HG02943 (cell line): Measurements from ENCODE around the gene FAM83F.
"Not testable (repeated sequence)": the region's sequence is repeated elsewhere in the genome, so short reads cannot be mapped to it uniquely, and the experiment has no call there.

Experiments
- ATAC-seq: cut with Tn5 transposase; IDR thresholded peaks from one replicate; pipeline ENCODE4 v1.9.1; 2021; ENCODE audit warnings: mild to moderate bottlenecking, low read depth, moderate library complexity; ENCODE audit not compliant: unreplicated experiment

FAM83F gene

GRCh38 chr22:40009951-40010671 lies 15.4 kb downstream of the FAM83F start:
- ATAC-seq: no peak

DNA sequence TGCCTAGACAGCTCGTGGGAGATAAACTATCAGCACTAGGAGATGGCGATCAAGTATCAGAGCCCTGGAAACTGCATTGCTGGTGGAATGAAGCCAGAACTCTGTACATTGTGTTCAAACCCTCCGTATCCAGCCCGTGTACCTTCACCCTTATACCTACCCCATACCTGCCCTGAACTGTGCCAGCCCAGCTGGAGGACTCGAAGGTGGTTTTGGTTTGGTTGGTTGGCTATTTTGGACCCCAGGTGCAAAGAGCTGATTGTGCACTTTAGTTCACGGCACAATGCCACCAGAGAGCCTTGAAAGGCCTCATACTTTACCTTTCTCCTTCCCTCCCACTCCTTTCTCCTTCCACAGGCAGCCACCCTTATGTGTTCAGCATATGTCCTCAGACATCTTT lies 16.0 kb downstream of the FAM83F start:
- ATAC-seq: no peak

DNA sequence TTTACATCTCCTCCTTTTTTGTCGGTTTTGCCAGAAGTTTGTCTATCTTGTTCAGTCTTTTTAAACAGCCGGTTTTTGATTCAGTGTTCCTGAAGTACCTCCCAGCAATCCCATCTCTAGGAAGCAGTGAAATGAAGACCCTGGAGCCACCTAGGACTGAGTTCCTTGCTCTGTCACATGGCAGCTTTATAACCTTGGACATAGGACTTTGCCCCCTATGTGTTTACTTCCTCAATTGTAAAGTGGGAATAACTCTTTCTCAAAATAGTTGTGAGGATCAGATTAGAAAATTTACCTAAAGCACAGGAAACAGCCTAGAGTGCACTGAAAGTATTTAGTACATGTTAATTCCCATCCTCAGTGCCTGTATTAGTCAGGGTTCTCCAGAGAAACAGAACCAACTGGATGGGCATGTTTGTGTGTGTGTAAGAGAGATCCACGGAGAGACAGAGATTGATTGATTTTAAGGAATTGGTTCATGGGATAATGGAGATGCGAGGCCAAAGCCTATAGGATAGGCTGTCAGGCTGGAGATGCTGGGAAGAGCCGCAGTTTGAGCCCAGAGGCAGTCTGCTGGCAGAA lies 20.0 kb downstream of the FAM83F start:
- no peak for ATAC-seq

DNA sequence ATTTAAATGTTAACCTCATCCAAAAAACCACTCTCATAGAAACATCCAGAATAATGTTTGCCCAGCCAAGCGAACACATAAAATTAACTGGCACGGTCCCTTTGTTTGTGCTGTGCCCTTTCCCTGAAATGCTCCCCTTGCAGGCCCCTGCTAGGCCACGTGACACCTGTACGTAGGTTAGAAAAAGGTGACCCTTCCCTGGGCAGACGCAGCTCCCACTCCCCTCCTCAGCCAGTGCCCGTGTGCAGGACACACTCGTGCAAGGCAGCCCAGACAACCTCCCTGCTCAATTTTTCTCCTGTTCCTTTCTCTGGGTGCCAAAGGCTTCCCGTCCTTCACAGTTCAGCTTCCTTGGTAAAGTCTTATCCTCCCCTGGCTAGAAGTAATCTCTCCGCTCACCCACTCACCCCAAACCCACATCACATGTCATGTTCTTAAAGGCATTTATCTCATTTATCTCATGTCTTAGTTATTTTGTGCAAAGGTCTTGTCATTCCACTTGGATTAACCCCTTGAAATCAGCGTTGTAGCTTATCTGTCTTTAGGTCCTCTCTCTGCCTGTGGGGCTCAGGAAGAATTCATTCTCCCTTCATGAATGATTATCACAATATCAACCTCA lies 20.7 kb downstream of the FAM83F start:
- no peak for ATAC-seq

DNA sequence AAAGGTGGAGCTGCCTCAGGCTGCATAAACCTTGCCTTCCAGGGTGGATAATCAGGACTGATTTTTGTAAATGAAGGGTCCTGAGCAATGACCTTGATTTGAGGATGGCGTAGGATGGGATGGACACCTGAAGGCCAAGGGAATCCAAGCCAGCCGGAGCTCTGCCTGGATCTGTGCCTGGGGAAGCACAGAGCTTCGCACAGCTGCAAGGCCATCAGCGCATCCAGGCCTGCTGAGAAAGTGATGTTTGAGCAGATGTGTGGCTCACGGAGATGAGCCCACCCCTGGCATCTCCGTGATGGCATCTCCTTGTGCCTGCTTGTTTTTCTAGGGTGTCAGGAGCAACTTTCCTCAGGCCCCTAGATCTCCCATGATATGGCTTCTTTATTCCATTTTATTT lies 23.3 kb downstream of the FAM83F start:
- no peak for ATAC-seq

DNA sequence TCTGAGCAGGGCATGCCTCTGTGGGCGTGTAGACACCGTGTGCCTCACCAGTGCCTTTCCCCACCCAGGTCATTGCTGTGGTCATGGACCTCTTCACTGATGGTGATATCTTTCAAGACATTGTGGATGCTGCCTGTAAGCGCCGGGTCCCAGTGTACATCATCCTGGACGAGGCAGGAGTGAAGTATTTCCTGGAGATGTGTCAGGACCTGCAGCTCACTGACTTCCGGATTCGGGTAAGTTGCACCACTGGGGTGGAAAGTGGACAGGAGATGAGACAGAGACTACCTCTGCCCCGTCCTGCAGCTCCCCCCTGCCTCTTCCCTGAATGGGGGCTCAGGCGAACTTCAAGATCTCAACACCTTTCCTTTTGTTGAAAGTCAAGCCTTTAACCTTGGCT lies 24.3 kb downstream of the FAM83F start:
- ATAC-seq: no peak

DNA sequence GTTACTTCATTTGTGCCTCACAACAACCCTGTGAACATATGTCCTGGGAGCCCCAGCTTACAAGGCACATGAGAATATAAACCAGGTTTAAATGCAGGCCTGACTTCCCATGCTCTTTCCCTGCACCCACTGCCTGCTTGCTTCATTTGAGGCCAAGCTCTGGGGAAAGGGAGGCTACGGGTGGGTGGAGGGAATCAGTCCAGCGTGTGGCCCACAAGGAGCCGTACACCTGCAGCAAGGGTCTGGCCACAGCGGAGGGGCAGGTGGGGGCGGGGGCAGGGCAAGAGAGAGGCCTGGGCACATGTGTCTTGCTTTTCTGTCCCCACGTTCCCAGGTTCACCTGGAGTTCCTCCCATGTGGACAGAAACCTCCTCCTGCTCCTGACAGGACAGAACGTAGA lies 26.2 kb downstream of the FAM83F start:
- ATAC-seq: no peak

GRCh38 chr22:40021401-40022000 lies 26.7 kb downstream of the FAM83F start:
- no peak for ATAC-seq

DNA sequence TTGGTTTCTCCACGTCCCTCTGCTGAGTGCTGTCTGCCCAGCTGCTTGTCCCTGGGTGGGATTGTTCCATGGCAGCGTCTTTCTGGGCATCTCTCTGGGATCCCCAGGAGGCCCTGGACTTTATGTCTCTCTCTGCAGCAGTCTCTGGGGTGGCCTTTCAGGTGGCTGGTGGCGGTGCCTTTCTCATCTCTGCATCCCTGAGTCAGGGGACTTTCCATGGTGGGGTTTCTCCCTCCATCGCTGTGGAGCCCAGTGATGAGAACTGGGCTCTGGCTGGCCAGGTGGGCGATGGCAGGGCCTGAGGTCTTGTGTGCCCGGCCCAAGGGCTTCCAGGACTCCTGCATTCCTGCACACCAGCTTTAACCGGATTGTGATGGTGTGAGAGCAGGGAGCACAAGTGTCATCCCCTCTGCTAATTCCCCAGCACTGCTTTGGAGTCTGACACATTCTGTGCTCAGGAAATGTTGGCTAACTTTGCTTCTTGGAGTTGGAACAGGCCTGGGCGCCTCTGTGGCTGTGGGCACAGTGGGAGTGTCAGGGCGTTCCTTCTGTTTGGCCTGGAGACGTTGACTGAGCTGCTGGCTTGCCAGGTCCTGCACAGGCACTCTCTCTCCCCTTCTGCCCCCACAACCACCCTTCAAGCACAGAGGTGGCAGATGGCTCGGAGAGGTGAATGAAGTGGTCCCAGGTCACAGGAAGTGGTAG lies 27.9 kb downstream of the FAM83F start:
- ATAC-seq: no peak

DNA sequence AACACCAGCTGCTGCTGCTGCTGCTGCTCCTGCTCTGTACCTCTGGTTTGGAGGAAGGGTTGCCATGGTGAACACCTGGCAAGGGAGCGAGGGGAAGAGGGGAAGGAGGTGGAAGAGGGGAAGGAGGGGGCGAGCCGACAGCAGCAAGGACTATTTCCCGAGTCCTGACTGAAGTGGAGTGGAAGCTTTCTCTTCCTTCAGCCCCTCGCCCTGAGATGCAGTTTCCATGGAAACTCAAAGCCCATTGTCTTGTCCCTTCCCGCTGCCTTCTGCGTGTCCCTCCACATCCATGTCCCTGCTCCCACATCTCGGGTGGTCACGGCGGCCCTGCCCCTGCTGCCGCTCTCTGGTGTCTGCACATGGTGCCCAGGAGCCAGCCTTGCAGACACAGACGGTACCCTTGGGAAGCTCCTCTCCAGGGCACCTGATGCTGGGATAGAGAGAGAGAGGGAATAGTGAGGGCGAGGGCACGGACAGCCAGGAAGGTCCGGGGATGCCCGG lies 28.6 kb downstream of the FAM83F start:
- ATAC-seq: no peak

- ATAC-seq: no peak
Measured at GRCh38 chr22:40024201-40025061, 29.7 kb downstream of the FAM83F start.

GRCh38 chr22:40025062-40025379 lies 30.3 kb downstream of the FAM83F start:
- not testable (repeated sequence) for ATAC-seq

- ATAC-seq: no peak
Measured at GRCh38 chr22:40025856-40026255, 31.1 kb downstream of the FAM83F start.

DNA sequence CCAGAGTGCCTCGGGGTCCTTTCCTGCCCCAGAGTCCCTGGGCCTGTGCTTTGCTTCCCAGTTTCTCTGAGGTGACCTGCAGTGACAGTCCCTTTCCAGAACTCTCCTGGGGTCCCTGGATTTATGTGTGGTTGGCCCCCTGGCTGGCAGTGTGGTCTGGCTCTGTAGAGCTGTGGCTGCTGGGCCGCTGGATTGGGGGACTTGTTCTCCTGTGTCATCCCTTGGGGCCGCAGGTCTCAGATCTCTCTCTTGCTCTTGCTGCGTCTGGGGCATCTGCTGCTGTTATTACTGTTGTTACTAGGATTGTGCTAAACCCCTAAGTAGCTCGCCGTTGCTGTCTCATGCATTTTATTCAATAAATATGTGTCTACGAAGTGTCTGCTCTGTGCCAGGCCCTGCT lies 31.9 kb downstream of the FAM83F start:
- no peak for ATAC-seq

DNA sequence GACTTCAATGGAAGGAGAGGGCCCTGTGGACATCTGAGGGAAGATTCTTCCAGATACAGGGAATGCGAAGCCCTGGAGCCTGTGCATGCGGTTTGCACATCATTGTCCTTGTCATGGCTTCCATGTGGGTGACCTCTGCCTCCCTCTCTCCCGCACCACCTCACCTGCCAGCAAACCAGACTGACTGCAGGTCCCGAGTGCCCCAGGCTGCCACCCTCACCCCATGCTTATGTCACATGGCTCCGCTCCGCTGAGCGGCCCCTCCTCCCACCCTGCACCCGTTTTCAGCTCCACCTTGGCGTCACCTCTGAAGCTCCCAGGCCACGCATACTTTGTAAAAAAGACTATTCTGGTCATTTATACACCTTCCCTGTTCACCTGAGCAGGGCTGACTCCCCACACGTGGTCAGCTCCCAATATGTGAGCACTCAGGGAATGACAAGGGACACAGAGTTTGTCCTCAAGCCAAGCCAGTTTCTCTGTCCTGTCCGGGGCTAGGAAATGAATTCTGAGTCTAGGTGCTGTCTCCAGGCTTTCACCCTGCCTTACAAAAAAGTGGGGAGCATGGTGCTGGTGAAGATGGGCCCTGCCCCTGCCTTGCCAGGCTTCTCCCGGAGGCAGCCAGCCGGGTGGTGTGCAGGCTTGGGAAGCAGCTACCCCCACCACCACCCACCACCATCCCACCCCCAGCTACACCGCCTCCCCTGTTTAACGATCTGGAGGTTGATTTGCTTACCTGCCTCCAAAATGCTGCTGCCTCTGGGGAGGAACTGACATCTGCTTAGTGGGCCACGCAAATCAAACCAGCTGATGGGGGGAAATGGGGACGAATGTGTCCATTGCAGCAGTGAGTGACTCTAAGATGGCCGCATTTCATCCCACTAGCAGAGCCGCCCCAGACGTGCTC lies 32.7 kb downstream of the FAM83F start:
- ATAC-seq: no peak

- ATAC-seq: no peak
Measured at GRCh38 chr22:40028098-40028425, 33.3 kb downstream of the FAM83F start.

DNA sequence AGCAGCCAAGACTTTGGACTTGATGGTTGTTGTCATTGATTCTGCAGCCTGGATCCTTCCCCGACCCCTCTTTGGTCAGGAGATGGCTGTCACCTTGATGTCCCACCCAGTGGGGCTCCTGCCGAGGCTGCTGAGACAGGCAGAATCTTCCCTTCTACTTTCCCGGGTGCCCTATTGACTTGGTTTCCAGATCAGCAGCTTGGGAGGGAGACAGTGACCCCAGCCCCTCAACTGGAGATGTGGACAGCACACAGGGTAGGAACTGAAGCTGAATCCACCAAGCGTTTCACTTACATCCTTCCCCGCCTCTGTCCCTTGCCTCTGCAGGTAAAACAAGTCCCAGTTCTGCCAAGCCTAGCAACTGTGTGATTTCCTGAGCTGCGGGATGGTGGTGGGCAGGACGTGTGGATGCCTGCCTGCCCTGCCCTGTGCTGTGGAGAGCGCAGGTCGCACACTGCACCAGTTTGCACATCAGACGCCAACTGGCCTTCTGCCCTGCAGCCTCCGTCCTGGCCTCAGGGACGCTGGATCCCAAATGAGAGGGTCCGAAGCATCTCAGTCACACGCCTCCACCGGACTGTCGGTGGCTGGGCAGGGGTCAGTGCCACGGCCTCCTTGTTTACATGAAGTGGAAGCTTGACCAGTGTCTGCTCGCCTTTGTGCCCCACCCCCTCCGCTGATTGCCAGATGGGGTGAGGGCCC lies 34.6 kb downstream of the FAM83F start:
- ATAC-seq: no peak

DNA sequence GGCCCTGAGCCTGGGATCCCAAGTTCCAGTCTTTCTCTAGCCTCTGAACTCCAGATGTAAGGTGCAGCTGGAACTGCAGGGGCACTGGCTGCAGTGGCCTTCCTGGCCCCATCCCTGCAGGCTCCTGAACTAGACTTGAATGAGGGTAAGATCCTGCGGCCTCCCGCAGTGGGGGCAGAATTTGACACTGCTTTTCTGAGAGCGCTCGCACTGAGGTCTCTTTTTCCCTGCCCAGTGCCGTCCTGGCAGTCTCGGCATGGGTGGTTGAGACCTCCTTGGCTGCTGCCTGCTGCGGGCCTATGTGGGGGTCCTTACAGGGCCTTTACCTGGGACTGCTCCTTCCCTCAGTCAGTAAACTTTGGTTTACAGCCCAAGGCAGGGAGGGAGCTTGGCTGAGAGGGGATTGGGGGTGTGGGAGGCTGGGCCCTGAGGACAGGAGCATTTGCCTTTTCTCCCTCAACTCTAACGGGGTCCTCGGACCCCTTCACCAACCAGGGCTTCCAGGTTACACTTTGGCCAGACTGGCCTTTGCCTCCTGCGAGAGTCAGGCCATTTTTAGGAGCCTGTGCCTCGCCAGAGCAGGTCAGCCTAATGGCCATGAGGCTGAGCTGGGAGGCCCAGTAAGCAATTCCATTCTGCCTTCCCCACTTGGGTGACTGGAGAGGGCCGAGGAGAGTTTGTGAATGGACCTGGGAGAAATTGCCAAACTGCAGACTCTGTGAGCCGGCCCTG lies 35.4 kb downstream of the FAM83F start:
- ATAC-seq: no peak
